Stimulated activated CD4-positive, alpha-beta T cell treated with anti-CD3 and anti-CD28 coated beads, Interleukin-1b, Interleukin-23, amount 100 ng/mL, for 24 hours (primary cell): ENCODE data around the gene HOXD9.

Experiments
- DNase-seq, 4 experiments: peaks; one replicate each; pipeline ENCODE4 v3.0.0-alpha.2; 2020; ENCODE audit warnings: low read depth in 4 of 4, low spot score in 1 of 4

The HOXD9 gene

DNA sequence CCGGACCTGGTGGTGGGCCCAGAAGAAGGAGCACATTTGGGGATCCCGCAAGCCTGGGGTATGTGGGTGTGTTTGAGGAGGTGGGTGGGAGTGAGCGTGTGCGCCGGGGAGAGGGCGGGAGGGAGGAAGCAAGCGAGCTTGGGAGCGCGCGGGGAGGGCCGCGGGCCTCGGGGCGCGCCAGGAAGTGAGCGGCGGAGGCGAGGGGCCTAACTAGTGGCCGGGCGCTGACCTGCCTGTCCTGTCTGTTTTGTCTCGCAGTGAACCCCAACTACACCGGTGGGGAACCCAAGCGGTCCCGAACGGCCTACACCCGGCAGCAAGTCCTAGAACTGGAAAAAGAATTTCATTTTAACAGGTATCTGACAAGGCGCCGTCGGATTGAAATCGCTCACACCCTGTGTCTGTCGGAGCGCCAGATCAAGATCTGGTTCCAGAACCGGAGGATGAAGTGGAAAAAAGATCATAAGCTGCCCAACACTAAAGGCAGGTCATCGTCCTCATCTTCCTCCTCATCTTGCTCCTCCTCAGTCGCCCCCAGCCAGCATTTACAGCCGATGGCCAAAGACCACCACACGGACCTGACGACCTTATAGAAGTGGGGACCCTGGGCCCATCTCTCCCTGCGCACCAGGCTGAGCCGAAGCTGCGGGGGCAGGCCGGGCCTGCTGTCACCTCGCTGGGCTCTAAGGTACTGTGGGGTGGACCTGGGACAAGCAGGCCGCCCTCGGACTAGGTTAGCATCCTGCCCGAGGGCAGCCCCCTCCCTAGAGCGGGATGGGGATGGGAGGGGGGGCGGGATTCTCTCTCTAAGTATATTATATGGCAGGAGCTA lies 30.0 kb downstream of the HOXD9 start:
- no peak for DNase-seq

DNA sequence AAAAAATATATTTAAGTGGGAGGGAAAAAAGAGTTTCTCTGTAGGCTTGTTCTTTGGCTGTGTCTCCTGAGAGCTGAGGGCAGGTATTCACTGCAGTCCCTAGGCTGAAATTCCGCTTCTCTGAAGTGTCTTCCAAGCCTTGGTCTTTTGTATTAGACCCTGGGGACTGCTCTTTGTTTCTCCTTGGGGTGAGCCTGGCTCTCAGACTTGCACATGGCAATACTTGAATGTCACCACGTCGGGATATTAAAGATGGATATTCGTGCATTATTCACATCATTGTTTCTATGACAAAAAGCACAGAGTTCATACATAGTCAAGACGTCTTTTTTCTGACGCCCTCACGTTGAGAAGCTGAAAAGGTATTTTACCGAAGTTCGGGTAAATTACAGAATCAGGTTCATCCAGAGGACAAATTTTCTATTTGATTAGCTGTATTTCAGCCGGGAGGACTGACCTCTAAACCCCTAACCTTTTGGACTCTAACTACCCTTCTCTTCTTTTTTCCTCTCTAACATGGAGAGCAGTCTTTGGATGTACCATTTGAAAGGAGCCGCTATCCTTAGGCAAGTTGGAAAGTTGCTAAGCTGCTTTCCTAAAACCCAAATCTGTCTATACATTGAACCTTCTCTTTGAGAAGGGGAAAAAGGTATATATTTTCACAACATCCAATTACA lies 32.2 kb downstream of the HOXD9 start:
- no peak for DNase-seq

DNA sequence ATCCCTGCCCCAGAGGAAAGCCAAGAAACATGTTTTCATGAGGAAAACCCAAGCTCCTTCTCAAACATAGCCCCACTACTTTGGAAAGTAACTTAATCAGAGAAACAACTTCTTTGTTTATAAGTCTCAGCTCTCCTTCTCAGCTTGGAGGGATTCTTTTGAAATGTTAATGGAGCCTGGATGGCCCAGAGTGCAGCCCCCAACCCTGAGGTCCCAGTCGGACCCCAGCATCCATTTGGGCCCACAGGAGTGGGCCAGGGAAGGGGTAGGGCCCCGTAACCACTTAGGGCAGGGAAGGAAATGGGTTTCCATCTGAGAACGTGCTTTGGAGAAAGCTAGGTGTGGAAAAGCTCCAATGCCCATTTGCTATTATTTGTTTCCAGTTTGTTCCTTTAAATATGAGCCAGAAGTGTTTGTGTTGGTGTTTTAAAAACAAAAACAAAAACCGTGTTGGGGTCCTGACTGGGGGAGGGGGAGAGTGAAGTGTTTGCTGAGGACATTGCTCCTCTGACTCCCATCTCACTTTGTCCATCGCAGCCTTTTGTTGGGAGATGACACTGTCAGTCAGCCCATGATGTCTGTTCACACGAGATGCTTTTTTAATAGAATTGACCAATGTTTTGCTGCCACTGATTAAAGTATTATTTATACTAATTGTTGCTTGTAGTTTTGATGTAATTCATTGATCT lies 33.0 kb downstream of the HOXD9 start:
- DNase-seq = no peak

DNA sequence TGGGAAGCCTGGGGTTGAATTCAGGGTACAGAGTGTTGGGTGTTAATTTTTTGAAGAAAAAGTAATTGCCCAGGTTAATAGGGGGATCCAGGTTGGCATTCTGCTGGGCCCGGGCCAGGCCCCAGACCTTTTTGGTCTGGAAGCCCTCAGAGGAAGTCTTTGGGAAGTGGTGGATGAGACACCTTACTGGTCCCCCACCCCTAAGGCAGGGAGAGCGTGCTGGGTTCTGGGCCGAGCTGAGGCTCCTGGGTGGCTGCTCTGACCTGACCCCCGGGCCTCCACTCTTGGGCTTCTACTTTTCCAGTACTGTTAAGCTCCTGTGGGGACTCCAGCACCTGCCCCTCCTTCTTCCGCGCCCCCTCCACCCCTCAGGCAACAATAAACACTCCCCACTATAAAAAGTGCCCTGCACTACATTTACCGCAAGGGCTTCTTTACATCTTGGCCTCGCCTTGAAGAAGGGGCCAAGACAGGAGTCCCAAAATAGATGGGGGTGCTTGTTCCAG lies 33.8 kb downstream of the HOXD9 start:
- no peak for DNase-seq

DNA sequence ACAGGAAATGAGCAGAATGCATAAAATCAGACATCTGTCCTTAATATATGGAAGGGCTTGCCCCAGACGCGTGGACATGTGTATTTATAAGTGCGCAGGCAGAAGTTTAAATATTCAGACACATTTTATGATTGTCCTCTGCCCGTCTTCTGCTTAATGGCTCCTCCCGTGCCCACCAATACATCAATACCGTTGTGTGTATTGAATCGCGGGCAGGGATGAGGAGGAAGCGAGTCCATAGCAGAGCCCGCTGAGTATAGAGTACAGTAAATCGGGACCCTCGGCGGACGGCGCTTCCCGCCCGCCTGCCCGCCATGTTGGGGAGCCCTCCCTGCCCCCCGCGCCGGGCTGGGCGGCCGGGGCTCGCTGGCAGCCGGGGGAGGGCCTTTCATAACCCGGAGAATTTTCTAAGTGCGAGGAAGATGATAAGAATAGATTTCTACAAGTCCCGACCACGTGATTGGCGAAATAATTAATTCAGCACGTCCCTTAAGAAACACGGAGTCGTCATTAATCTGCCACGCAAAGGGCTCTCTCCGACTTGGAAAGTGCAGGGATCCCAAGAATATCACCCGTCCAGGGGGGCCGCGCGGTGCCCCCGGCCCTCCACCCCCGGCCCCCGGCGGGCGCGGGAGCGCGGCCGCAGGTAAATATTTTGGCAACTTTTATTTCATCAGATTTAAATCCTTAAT lies 34.4 kb downstream of the HOXD9 start, which contains the start of gene HOXD3:
HOXD3 (plus strand) TSS at position 501 of the 692 bp plus-strand sequence. CDS start 11,808 bp downstream, outside the sequence.
- no peak for DNase-seq

DNA sequence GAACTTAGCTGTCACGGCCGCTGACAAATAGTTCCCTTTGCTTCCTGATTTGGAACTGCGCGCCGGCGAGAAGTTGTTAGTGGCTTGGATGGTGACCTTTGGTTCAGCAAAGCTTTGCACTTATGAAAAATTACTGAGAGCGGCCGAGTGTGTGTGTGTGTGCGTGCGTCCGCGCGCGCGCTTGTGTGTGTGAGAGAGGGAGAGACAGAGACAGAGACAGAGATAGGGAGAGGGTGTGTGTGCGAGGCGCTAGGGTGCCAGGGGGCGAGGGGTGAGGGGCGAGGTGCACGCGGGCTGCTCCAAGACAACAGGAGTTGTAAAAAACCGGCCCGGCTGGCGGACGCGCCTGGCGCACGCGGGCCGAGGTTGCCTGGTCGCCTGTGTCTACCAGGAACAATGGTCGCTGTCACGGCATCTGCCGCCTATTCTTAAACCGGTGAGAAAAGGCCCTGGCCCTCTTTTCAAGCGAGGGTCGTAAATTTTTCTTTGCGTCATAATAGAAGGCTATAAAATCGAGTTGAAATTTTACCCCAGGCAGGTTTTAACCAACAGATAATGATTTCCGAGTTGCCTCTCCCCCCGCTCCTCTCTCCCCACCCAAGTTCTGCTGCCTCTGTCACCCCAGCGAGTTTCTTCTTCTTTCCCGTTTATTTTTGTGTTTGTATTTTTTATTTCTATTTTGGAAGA lies 35.1 kb downstream of the HOXD9 start:
- no peak for DNase-seq

DNA sequence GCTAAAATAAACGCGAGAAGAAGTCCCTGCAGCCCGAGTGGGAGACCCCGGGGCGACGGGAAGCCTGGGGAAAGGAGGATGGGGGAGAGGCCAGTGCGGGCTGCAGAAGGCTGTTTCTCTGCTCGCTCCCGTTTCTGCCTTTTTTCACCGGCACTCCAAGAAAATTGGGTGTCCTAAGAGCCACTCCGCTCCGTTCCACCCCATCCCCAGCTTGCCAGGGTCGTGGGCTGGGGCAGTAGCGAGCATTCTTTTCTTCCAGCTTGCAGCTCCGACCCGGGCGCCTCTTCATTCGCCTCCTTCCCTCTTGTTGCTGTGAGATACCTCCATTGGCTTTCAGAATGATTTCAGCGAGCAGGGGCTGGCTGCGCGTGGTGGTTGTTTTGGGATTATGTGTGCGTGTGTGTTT lies 35.7 kb downstream of the HOXD9 start:
- DNase-seq = no peak

DNA sequence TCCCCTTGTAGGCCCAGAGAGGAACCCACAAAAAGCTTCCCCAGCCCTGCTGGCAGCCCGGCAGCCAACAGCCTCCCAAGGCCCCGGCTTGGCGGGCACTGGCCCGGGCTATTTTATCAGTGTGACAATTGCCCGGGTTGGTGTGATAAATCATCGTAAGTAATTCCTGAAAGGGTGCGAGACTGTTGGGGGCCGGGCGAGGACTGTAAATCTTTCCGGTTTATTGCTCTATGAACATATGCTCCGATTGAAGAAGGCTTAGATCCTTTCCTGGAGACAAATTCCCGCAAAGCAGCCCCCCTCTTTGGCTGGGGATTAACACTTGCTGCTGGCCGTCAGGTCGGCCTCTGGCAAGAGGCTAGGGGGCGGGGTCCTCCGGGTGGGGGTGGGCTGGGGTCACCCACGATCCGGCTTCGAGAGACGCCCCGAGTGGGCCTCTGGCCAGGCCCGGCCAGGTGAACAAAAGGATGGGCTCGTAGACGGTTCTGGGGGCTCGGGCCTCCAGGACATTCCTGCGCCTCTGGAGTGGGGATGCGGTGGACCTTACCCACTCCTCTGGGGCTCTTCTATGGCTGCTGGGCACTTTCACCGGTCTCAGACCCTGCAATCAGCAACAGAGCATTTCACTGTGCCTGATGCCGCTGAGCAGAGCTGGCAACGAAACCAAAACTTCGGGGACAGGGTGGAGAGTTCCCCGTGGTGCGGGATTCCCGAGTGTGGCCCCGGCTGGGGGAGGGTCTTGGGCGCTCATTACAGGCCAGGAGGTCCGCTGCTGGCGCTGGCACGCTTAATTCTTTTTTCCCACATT lies 36.5 kb downstream of the HOXD9 start:
- no peak for DNase-seq

DNA sequence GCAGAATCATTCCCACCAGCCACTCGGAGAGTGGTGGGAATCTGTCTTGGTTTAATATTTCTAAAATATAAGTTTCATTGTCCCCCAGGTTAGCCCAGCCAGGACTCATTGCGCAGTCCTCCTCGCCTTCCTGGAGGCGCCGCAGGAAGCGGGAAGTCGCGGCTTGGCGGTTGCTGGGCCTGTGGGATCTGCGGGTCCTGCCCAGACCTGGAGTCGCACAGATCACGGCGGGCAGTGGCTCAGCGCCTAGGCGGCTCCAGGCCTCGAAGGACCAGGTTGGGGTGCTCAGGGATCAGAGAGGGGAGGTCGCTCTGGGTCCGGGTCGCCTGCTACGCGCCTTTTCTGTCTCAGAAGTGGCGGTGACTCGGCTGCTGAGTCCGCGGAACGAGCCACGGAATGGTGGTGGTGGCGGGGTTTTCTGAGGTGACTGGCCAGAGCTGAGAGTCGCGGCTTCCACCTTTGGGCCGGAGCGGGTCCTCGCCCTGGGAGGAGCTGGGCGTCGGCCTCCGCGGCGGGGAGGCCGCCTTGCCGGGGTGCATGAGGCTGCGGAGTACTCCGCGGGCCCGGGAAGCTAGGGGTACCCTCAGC lies 37.2 kb downstream of the HOXD9 start:
- DNase-seq = no peak

DNA sequence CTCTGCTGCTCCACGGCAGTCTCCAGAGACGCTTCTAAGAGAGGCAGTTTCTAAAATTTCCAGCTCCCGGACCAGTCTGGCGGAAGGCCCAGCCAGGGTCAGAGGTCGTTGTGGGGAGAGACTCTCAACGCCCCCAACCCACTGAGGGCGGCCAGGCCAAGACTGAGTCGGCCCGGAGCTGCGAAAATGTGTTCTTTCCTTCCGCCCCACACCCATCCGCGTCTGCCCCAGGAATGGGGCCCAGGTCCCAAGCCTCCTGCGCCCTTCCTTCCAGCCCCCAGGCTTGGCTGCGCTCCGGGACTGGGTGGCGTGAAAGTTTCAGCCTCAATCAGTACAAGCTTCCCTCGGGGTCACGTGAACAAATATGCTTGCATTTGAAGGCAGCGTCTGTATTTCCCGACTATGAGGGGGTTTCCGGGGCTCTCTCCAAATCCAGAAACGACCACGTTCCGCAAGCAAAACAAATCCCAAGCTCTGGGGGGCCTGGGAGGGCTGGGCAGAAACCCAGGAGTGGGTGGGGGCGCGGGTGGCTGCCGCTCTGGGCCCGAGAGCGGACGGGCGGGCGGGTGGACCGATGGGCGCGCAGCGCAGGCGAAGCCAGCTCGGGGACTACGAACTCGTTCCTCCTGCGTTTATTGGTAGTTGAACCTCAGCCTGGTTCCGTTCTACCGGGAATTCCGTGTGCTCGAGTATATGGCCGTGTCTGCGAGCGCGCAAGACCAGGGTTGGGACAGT lies 37.9 kb downstream of the HOXD9 start:
- DNase-seq = no peak

DNA sequence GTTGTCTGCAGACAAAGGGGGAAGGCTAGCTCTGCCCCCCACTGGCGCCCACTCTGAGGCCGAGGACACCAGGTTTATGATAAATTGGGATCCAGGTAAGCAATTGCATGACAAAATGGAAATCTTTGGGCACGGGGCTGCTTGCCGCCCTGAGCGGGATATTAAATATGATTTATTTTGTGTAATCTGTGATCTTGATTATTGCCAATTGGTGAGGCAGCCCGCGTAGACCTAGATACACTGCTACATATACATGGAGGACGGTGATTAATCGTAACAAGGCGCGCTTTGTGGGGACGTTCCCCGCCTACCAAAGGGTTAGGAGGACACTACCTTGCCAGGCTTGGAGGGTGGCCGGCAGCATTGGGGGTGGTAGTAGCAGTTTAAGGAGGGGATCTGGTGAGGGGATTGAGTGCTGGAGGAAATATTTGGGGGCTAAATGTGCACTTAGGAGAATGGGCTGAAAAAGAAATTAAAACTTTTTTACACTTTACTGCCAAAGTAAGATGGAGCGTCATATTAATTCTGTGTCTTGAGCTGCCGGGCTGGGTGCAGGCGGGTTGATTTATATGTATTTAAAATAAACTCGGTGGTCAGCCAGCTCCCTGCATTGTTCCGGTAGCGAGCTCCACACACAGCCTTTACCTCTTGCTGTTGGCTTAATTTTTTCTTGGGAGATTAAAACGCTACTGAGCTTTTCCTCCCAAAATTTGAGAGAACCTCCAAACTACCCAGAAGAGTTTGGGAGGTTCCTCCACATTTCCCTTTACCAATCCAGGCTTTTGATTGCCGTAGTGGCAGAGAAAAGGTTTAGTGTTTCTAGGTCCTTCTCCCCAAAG lies 38.7 kb downstream of the HOXD9 start:
- no peak for DNase-seq

DNA sequence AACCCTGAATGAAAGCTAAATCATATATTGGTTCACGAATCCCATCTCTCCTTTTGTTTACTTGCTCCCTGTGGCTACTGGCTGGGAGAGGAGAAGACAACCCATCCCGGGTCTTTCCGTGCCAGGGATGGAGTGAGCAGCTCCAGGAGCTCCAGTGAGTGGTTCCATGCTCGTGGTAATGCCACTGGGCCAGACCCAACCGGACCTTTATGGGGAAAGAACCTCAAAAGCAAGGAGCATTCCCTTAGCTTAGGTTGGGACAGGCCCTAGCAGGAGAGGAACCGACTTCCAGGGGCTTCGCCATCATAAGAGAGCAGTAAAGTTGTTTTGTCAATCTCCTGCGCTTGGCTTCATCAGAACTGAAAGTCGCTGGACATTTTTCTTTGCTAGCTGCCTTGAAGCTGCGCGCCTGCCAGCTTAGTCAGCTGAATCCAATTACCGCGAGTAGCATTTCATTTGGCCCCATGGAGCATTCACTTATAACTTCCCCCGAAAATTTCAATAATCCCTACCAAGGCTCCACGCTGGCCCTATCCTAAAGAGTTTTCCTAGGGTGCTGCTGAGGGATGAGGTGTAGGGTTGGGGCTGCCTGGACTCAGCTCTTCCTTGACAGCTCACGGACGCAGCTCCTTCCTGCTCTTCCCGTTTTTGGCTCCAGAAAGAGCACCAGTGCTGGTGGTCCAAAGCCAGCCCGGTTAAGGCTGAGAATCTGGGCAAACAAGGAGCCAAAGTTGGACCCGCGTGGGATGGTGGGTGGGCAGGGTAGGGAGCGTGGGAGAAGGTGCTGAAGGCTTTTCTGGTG lies 39.5 kb downstream of the HOXD9 start:
- no peak for DNase-seq

DNA sequence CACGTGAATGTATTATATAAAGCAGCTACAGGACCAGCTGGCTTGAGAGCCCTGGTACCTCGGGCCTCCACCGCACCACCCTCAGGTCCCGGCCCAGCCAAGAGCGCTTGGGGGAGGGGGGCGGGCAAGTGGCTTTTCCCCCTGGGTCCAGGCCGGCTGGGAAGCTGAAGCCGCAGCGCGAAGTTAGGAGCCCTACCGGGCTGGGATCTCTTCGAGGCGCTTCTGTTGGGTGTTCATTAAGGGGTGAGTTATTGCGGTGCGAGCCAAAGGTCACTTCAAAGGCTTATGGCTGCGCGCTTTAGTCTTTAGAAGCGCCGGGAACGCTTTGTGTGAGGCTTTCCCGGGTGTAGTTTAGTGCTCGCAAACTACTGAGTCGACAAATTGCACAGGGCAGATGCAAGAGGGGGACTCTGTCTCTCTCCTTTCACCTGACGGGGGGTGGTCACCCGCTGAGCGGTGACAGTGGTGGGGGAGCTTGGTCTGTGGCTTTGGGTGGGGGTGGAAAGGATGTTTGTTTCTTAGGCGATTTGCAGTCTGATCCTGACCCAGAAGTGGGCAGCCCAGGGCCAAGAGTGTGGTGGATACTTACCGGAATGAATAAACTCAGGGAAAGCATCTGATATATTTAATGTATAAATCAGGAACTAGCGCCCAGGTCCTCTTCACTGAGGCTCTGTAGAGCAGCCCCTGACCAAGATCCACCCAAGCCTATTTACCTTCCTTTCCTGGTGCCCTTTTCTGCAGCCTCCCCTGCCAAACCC lies 40.6 kb downstream of the HOXD9 start:
- no peak for DNase-seq

DNA sequence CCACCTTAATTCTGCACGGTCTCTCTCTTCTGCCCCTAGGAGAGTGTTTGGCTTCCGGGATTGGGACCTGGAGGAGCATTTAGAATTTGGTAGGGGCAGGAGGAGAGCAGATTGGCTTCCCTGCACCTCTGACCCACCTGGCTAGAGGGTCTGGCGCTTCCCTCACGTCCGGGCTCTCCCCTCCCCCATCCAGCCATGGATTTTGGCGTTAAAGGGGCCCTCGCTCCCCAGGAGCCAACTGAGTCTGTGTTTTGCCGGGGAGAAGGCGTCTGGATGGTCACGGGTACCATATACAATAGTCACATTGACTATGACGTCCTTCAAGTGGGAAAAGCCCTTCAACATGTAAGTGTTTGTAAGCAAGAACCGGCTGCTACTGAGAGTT lies 41.1 kb downstream of the HOXD9 start:
- DNase-seq = no peak

DNA sequence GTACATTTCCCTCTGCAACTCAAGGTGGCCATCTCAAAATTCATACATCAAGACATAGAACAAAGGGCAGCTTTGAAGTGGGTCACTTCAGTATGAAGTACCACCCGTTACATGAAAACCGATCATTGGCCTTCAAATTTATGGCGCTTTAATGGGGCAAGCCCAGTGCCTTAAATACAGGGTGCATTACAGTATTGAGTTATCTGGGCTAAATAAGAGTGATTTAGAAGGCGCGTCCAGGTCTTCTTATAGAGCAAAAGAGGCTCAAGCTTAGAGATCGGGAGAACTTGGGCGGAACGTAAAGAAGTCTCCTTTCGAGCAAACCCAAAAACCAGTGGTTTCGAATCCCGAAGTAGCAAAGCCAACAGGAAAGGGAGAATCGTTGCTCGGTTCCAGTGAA lies 41.7 kb downstream of the HOXD9 start:
- DNase-seq = no peak

DNA sequence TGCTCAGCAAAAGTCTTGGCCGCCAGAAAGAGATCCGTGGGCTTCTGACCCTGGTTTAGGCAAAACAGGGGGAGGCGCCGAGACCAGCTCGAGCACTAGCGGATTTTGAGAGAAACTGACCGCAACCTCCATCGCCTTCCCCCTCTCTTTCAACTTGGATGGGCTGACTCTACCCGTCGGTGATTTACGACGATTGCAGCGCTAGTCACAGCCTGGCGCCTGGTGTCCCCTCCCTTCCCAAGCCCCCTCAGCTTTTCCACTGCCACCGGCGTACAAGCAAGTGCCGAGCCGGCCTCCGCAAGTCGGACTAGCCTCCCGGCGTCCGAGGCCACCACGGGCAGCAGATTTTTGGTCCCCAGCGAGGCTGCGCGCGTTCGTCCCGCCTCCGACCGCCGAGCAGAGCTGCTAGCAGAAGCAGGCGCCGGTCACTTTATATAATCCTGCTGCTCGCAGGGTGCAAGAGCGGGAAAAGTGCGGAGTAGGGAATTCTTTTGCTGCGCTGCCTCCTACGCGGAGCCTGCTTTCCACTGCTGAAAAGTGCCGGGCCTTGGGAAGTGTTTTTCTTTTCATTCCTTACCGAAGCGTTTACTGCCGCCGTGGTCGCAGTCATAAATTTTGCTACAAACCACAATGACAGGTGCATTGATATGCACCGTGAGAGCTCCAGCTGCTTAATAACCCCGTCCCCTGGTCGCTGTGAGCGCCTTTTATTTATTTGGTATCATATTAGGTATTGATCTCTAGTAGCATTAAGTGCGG lies 42.3 kb downstream of the HOXD9 start:
- DNase-seq = no peak
